ENCODE results near the gene FOXN1.

Gene FOXN1

GRCh38 chr17:28530250-28530649, 24.1 kb downstream of the FOXN1 start:
- no peaks in the 10 kb centered on the region for H3K9me3 ChIP-seq (ENCODE audit: control insufficient read depth, low read length)

DNA sequence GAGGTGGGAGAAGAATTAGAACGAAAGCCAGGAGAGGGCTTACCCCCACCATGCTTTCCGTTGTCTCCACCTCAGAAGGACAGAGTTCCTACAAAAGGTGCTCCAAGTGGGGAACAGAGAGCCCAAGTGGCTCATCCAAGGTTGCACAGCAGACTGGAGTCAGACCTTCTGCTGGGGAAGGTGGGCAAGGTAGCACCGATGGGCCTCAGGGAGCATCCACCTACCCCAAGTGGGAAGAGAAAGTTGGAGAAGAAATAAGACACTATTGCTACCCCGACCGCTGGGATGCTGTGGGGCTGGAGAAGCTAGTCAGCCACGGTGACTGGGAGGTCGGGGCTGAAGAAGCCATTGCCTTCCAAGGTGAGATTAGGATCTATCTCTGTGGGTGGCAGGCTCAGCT, 24.8 kb downstream of the FOXN1 start:
- Histone ChIP-seq H3K36me3 (ENCODE audit: control insufficient read depth, insufficient read depth, low read length) (no peaks in the 10 kb centered on the region), H3K79me2 (no peaks in the 10 kb centered on the region), H3K4me1 (no peaks in the 10 kb centered on the region), H3K9me3 (ENCODE audit: control insufficient read depth, low read length) (no peaks in the 10 kb centered on the region), H3K4me2 (ENCODE audit: low read length) (no peak overlapping the region), H3K27me3 (ENCODE audit: control insufficient read depth, insufficient read depth, low read length) (no peaks in the 10 kb centered on the region), H3K4me3 (ENCODE audit: low read depth, low read length) (no peak overlapping the region), H2AFZ (no peak overlapping the region), H3K27ac (no peak overlapping the region), H3K9ac (no peak overlapping the region)
- TF ChIP-seq, protein P1, sequence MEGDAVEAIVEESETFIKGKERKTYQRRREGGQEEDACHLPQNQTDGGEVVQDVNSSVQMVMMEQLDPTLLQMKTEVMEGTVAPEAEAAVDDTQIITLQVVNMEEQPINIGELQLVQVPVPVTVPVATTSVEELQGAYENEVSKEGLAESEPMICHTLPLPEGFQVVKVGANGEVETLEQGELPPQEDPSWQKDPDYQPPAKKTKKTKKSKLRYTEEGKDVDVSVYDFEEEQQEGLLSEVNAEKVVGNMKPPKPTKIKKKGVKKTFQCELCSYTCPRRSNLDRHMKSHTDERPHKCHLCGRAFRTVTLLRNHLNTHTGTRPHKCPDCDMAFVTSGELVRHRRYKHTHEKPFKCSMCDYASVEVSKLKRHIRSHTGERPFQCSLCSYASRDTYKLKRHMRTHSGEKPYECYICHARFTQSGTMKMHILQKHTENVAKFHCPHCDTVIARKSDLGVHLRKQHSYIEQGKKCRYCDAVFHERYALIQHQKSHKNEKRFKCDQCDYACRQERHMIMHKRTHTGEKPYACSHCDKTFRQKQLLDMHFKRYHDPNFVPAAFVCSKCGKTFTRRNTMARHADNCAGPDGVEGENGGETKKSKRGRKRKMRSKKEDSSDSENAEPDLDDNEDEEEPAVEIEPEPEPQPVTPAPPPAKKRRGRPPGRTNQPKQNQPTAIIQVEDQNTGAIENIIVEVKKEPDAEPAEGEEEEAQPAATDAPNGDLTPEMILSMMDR (IDR thresholded peaks at IDR 0.05), result no peak

More at GRCh38 chr17:28530250-28530649, 24.1 kb downstream of the FOXN1 start:
- Histone ChIP-seq H3K27ac (no peak overlapping the region), H3K4me3 (ENCODE audit: low read depth, low read length) (no peak overlapping the region), H3K79me2 (no peaks in the 10 kb centered on the region), H3K9ac (no peak overlapping the region), H3K4me1 (peaks cover under 1% of the 10 kb centered on the region), H3K4me2 (ENCODE audit: low read length) (no peak overlapping the region), H3K27me3 (ENCODE audit: control insufficient read depth, insufficient read depth, low read length) (no peaks in the 10 kb centered on the region), H3K36me3 (ENCODE audit: control insufficient read depth, insufficient read depth, low read length) (no peaks in the 10 kb centered on the region), H2AFZ (no peak overlapping the region)
- TF ChIP-seq, protein P1 (IDR thresholded peaks at IDR 0.05), result no peak

- TF ChIP-seq, protein P1 (IDR thresholded peaks at IDR 0.05), result no peak
- Histone ChIP-seq H3K27me3 (ENCODE audit: control insufficient read depth, insufficient read depth, low read length) (no peaks in the 10 kb centered on the region), H3K27ac (no peak overlapping the region), H3K4me3 (ENCODE audit: low read depth, low read length) (no peak overlapping the region), H3K4me2 (ENCODE audit: low read length) (no peak overlapping the region), H3K9me3 (ENCODE audit: control insufficient read depth, low read length) (no peaks in the 10 kb centered on the region), H3K36me3 (ENCODE audit: control insufficient read depth, insufficient read depth, low read length) (no peaks in the 10 kb centered on the region), H3K4me1 (no peaks in the 10 kb centered on the region), H3K9ac (no peak overlapping the region), H3K79me2 (no peaks in the 10 kb centered on the region), H2AFZ (no peak overlapping the region)
Measured at GRCh38 chr17:28532050-28532960, 26.2 kb downstream of the FOXN1 start.

DNA sequence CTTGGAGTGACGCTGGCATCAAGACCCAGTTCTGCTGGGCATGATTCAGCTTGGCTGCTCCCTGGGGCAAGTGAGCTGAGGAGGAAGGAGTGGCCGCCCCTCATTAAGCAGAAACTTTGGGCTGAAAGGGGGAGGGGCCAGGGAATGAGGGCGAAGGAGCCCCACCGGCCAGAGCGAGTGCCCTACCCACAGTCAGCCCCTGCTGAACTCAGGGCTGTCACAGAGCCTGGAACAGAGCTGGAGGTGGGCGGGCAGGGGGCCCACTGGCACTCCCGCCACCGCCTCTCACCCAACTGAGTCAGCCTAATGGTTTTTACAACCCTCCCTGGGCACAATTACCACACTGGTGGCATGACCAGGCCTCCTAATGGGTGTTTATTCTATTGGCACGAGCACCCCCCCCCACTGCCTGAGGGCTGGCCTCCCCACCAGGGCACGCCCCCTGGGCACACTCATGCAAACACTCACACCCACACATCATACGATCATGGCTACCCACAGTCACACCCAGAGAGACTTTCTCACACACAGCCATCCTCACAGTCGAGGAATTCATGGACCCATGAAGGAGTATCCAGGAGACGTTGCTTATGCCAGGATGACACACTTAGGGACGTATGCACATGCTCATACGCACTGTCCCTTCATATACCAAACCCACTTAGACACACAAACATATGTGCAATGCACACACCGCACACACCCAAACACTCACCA, 27.1 kb downstream of the FOXN1 start:
- no peak overlapping the region for H3K9ac ChIP-seq
- H3K9me3 ChIP-seq (ENCODE audit: control insufficient read depth, low read length), result no peaks in the 10 kb centered on the region
- H3K4me3 ChIP-seq (ENCODE audit: low read depth, low read length), result no peak overlapping the region
- no peaks in the 10 kb centered on the region for H3K79me2 ChIP-seq
- no peaks in the 10 kb centered on the region for H3K4me1 ChIP-seq
- no peak overlapping the region for H2AFZ ChIP-seq
- H3K36me3 ChIP-seq (ENCODE audit: control insufficient read depth, insufficient read depth, low read length), result no peaks in the 10 kb centered on the region
- H3K27me3 ChIP-seq (ENCODE audit: control insufficient read depth, insufficient read depth, low read length), result no peaks in the 10 kb centered on the region
- TF ChIP-seq, protein P1 (IDR thresholded peaks at IDR 0.05), result no peak
- H3K4me2 ChIP-seq (ENCODE audit: low read length), result no peak overlapping the region
- H3K27ac ChIP-seq, result no peak overlapping the region

Measured in parathyroid adenoma (tissue), 2 donors.